Stimulated activated CD8-positive, alpha-beta memory T cell treated with anti-CD3 and anti-CD28 coated beads, Interleukin-7, amount 100 ng/mL, for 24 hours (primary cell): ENCODE results near the gene CEP57L1.

Source experiments
- DNase-seq: peaks from one replicate; pipeline ENCODE4 v3.0.0-alpha.2; 2020; ENCODE audit warnings: low read depth

The CEP57L1 gene

DNA sequence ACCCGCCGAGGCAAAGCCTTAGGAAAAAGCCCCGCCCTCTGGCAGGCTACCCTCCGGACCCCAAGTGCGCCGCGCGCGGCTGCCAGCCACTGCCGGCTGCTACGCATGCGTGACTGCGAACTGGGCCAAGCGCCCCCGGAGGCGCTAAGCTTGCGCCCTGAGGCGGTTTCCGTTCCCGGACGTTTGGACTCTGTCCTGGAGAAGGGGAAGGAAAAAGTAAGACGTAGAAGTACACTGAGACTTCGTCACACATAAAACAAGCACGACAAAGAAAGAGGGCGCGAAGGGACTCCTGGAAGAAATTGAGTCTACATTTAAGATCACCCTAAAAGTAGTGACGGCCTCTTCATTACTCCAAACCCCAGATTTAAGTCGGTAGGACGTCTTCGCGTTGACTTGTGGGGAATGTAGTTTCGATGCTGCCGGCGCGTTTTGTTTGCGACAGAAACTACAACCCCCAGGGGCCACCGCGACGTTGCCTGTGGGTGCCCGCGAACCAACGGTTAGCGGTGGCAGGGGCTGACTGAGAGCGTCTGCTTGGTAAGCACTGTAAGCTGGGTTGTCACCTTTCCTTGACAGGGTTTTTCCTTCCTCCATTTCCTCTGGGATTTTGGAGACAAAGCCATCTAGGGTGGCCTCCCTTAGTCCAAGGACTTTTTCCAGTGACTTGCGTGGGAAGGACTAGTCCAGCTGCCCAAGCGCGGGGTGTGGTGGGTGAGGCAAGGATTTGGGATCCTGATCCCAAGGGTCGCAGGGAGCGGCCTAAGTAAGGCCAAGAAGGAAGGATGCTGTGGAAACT is at the start of gene CEP57L1:
Gene CEP57L1 (plus strand): TSS at position 472 of the 799 bp plus-strand sequence. CDS start 49,715 bp downstream, outside the sequence.
- peak; percentile 91 for DNase-seq

- DNase-seq = no peak
Observed at GRCh38 chr6:109048176-109048575, 47.1 kb upstream of the CEP57L1 start.

- no peak for DNase-seq
Observed at GRCh38 chr6:109048670-109049415, 46.5 kb upstream of the CEP57L1 start.

DNA sequence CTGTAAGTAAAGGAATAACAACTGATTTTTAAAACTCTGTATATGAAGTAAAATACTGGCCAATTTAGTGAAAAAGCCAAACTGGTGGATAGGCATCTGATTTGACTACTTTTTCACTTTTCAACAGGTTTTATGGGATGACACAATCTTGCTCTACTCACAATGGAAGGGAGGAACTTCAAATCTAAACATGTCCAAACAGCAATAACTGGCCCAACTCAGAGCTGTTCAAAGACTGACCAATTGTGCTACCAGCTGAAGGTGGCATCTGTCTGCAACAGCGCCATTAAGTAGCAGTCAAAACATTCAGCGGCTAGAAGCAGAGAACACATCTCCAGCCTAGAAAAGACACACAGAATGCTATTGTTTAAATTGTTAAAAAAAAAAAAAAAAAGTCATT is 45.3 kb upstream of the CEP57L1 start:
- no peak for DNase-seq

GRCh38 chr6:109050447-109051102 is 44.7 kb upstream of the CEP57L1 start:
- DNase-seq = no peak

GRCh38 chr6:109051301-109052017 is 43.8 kb upstream of the CEP57L1 start:
- DNase-seq = no peak

DNA sequence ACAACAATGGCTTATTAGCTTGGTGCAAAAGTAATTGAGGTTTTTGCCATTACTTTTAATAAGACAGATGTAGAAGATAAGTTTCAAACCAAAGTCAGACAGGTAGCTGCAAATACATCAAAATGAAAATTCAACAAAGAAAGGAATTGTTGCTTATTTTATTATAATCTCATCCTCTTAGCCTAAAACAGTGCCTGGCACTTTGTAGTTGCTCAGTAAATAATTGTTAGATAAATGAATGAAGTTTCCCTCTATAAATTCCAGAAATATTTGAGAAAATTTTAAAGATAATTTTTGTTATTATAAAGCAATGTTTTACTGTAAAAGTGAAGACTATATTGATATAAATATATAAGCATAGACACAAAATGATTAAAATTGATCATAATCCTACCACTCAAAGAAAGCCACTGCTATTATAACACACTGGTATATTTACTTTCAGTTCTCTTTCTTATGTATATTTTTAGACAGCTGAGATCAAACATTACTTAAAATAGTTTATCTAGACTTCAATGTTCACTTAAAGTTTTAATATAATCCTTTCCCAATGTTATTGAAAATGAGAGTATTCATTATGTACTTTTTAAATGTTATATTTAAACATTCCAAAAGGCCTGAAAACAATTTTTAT is 43.2 kb upstream of the CEP57L1 start:
- no peak for DNase-seq

GRCh38 chr6:109052852-109053251 is 42.5 kb upstream of the CEP57L1 start:
- DNase-seq = no peak

GRCh38 chr6:109053336-109053735 is 42.0 kb upstream of the CEP57L1 start:
- DNase-seq = no peak

DNA sequence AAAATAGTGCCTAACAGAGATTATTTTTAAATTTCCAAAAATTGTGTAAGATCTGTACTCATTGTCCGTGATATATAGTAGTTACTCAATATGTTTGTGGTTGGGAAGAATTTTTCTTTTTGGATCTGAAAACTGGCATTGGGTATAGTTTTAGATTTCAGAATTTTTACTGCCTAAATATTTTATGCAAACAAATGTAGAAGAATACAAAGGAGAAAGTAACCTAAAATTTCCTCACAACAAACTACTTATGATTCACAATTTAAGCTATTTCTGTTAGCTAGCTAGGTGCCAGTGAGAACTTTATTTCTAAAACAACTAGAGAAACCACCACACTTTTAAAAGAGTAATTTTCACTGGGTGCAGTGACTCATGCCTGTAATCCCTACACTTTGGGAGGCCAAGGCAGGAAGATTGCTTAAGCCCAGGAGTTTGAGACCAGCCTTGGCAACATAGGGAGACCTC is 39.5 kb upstream of the CEP57L1 start:
- no peak for DNase-seq

GRCh38 chr6:109056661-109057060 is 38.6 kb upstream of the CEP57L1 start:
- no peak for DNase-seq

- DNase-seq = no peak
Observed at GRCh38 chr6:109058620-109059019, 36.7 kb upstream of the CEP57L1 start.

DNA sequence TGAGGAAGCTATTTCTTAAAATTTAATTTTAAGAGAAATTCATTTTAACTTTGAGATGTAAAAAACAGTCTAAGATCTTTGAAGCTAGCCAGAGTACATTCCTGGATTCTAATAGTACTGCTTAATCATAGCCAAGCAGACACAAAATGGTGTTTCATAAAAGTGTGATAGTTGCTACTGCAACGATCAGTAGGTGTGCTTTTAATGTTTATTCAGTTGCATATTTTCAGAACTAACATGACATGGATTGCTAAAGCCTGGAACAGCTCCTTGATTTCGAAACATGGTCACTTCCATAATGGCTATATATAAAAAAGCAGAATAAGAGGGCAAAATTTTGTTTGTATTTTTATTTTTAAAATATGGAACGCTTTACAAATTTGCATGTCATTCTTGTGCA is 36.2 kb upstream of the CEP57L1 start:
- DNase-seq = no peak

DNA sequence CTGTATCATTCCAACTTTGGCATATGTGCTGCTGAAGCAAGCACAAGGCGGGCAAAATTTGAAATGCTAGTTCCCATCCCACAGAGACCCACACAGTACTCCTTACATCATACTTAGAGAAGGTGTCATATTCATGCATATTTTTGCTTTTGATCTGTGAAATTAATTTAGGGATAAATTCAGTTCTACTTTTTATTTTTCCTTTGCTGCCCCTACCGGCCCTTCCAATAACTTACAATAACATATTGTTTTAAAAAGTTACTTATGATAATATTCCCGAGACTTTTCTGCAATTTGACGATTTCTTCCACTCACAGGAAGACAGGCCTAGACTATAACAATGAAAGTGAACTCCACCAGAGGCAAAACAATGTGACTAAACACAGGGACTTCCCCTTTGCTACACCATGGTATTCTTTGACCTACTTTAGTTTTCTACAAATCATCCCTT is 35.7 kb upstream of the CEP57L1 start:
- no peak for DNase-seq

- DNase-seq = no peak
Observed at GRCh38 chr6:109060571-109060970, 34.7 kb upstream of the CEP57L1 start.

DNA sequence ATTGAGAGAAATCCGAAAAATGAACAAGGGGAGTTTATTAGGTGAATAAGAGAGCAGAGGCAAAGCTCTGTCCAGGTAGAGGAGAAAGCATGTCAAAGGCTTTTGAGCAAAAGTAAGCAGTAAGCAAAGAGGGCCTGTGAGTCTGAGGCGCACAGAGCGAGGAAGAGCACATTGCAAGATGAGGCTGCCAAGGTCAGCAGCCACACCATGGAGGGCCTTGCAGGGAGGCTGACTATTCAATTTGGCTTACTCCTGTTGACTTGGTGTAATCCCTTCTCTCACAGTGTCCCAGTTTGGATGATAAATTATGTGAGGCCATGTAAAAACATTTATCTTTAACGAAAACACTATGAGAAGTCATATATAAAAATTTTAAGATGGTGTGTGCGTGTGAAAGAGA is 33.1 kb upstream of the CEP57L1 start:
- DNase-seq = no peak

GRCh38 chr6:109062767-109063352 is 32.4 kb upstream of the CEP57L1 start:
- no peak for DNase-seq

DNA sequence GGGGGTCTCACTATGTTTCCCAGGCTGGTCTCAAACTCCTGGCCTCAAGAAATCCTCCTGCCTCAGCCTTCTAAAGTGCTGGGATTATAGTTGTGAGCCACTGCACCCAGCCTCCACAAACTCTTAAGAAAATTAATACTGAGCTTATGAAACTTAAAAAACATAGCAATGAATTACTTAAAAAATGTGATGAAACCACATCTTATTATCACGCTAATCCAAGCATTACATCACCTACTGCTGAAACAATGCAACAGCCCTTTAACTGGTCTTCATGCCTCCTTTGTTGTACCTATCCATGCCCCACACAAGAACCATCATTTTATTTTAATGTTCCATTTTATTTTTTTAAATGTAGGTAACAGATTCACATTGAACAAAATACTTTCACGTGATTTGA is 25.6 kb upstream of the CEP57L1 start:
- DNase-seq = no peak

- no peak for DNase-seq
Observed at GRCh38 chr6:109071125-109071917, 24.0 kb upstream of the CEP57L1 start.
